GM12878 (cell line): ENCODE data around the gene IGHMBP2. TPM values are rescaled to one million over a fixed set of nuclear protein-coding genes. Genes with fewer than 3 reads are reported as not detected.

Experiments used
- ATAC-seq: fragments of 200-7000 bp; cut with Tn5 transposase; 3 replicates; pipeline ENCODE4 v1.9.1; 2020; ENCODE audit warnings: mild to moderate bottlenecking, moderate library complexity
- BruUV-seq: library from RNA; stranded (reverse); fragments of 400-500 nt; replicated peaks from 2 replicates; lab custom pipeline; 2021; lab: Mats Ljungman, UMichigan
- CTCF ChIA-PET: fragments of 300-600 bp; sonication (Branson Sonifier 250); formaldehyde crosslinking; extraction: SDS; loops from one replicate; lab custom pipeline; 2021; ENCODE audit warnings: inconsistent platforms; lab: Yijun Ruan, JAX
- POLR2A ChIA-PET: fragments of 350-600 bp; formaldehyde crosslinking; extraction: SDS; loops from one replicate; lab custom pipeline; 2021; ENCODE audit warnings: inconsistent platforms; lab: Charles Lee
- RAD21 ChIA-PET: fragments of 300-600 bp; sonication (Branson Sonifier 250); formaldehyde crosslinking; loops from one replicate; lab custom pipeline; 2023; ENCODE audit warnings: antibody characterized with exemption; ENCODE audit not compliant: unreplicated experiment; lab: Charles Lee
- SMC1A ChIA-PET: fragments of 300-600 bp; sonication (Branson Sonifier 250); formaldehyde crosslinking; loops from one replicate; lab custom pipeline; 2023; ENCODE audit not compliant: unreplicated experiment, uncharacterized antibody; lab: Charles Lee
- DNase-seq: peaks from one replicate; pipeline ENCODE4 v3.0.0-alpha.2; 2011; ENCODE audit warnings: low read depth, low spot score
- FAIRE-seq: peaks from 3 replicates; lab custom pipeline; 2011; peaks lifted over from hg19 to GRCh38; lab: Jason Lieb, UNC
- H2AFZ ChIP-seq: 2 replicates; pipeline ENCODE4 v1.6.0; 2011; ENCODE audit warnings: low read depth, low read length, control low read depth; ENCODE audit not compliant: control insufficient read depth
- H3K27ac ChIP-seq: 2 replicates; pipeline ENCODE4 v1.5.1; 2011; ENCODE audit warnings: control low read depth; ENCODE audit not compliant: control insufficient read depth, insufficient read depth
- H3K27me3 ChIP-seq, 2 experiments: replicated peaks in 1 of 2; 2 replicates each; pipeline versions ENCODE4 v1.6.0 to v1.6.1; 2011; ENCODE audit warnings: low read length in 1 of 2; ENCODE audit not compliant: control insufficient read depth in 2 of 2, insufficient read depth in 2 of 2
- H3K36me3 ChIP-seq, 2 experiments: 2 replicates each; pipeline ENCODE4 v1.5.1; 2011; ENCODE audit warnings: low read length in 1 of 2; ENCODE audit not compliant: control insufficient read depth in 2 of 2, insufficient read depth in 2 of 2
- H3K4me1 ChIP-seq: 2 replicates; pipeline ENCODE4 v1.6.1; 2011; ENCODE audit warnings: mild to moderate bottlenecking, low read length, moderate library complexity, mixed read lengths; ENCODE audit not compliant: control insufficient read depth, insufficient read depth
- H3K4me2 ChIP-seq: 2 replicates; pipeline ENCODE4 v1.6.0; 2011; ENCODE audit warnings: control low read depth; ENCODE audit not compliant: control insufficient read depth, insufficient read depth
- H3K4me3 ChIP-seq: fragments of 200-600 bp; sonication (generic); 2 replicates; pipeline ENCODE4 v1.5.1; 2016
- H3K79me2 ChIP-seq: 2 replicates; pipeline ENCODE4 v1.6.0; 2011; ENCODE audit warnings: low read length; ENCODE audit not compliant: control insufficient read depth, insufficient read depth
- H3K9ac ChIP-seq: 2 replicates; pipeline ENCODE4 v1.8.0; 2011; ENCODE audit warnings: low read length, control low read depth, mixed read lengths; ENCODE audit not compliant: control insufficient read depth, insufficient read depth
- H3K9me3 ChIP-seq: replicated peaks from 3 replicates; pipeline ENCODE4 v1.5.1; 2011; ENCODE audit warnings: mild to moderate bottlenecking, low read length; ENCODE audit not compliant: control insufficient read depth, insufficient read depth
- H4K20me1 ChIP-seq: 2 replicates; pipeline ENCODE4 v1.6.0; 2011; ENCODE audit not compliant: control insufficient read depth, insufficient read depth
- BCL11A ChIP-seq: IDR thresholded peaks from 2 replicates; pipeline ENCODE4 v1.6.1; 2011; ENCODE audit warnings: low read depth, low read length
- E2F8 ChIP-seq: fragments of 450-650 bp; IDR thresholded peaks from 2 replicates; pipeline ENCODE4 v1.6.1; 2018; ENCODE audit warnings: mild to moderate bottlenecking, low read depth, moderate library complexity; ENCODE audit not compliant: partially characterized antibody
- NFYB ChIP-seq: IDR thresholded peaks from 2 replicates; pipeline ENCODE4 v1.6.1; 2011; ENCODE audit warnings: low read depth, mild to moderate bottlenecking, low read length, improper control_type of control experiment, moderate library complexity; ENCODE audit not compliant: insufficient read depth
- POLR2AphosphoS2 ChIP-seq: IDR thresholded peaks from 2 replicates; pipeline ENCODE4 v1.6.1; 2011; ENCODE audit warnings: low read depth, mild to moderate bottlenecking, low read length, improper control_type of control experiment, moderate library complexity
- ZNF592 ChIP-seq: fragments of 450-650 bp; IDR thresholded peaks from 2 replicates; pipeline ENCODE4 v1.6.1; 2017; ENCODE audit warnings: mild to moderate bottlenecking, moderate library complexity
- ZZZ3 ChIP-seq: IDR thresholded peaks from 2 replicates; pipeline ENCODE4 v1.6.1; 2011; ENCODE audit warnings: low read depth; ENCODE audit not compliant: control insufficient read depth, insufficient read length
- WGBS: methylation state at CpG from one replicate; pipeline ENCODE4 v1.1.6; 2016; ENCODE audit warnings: low lambda C conversion rate; ENCODE audit not compliant: insufficient replicate concordance, insufficient coverage; ENCODE audit errors: missing lambda C conversion rate; 5-methylcytosine and 5-hydroxymethylcytosine counted together
- in situ Hi-C: fragments of 300-500 bp; cut with MboI; formaldehyde crosslinking; loops from 9 replicates; pipeline ENCODE4 v1.14.3; 2018; ENCODE audit warnings: mixed read lengths
- intact Hi-C: fragments of 100-400 bp; cut with micrococcal nuclease; formaldehyde crosslinking; loops from one replicate; pipeline ENCODE4 v1.14.2; 2022; ENCODE audit not compliant: unreplicated experiment
- polyA plus RNA-seq, 11 experiments: library from polyadenylated mRNA; depleted of rRNA in 4 of 11; unstranded in 6 of 11; stranded (reverse) in 5 of 11; fragments of >200 nt; fragmentation: Nextera tagmentation in 4 of 11; fragmentation: Illumina TruSeq in 1 of 11; extraction: Ambion mirVana in 4 of 11; extraction: Trizol in 1 of 11; gene quantifications; 1 replicate in 1 of 11; 2 replicates in 10 of 11; pipeline versions ENCODE4 v1.2.1 to v1.2.3, GENCODE V29; 2011 to 2016; ENCODE audit warnings: inconsistent platforms in 2 of 11, missing spikeins in 2 of 11, low read depth in 1 of 11
- total RNA-seq, 4 experiments: library from RNA; depleted of rRNA in 3 of 4; stranded (reverse); fragments of >200 nt in 3 of 4; fragmentation: Illumina TruSeq in 1 of 4; extraction: Trizol in 1 of 4; gene quantifications; 2 replicates each; pipeline versions ENCODE4 v1.2.1 to v1.2.3, GENCODE V29; 2013 to 2021
- TF ChIP-seq, protein P1 (sequence below): IDR thresholded peaks from 2 replicates; pipeline ENCODE4 v1.6.1; 2012; ENCODE audit warnings: low read depth, low read length, improper control_type of control experiment
- TF ChIP-seq, protein P2 (sequence below): fragments of 150-350 bp; IDR thresholded peaks from 2 replicates; pipeline ENCODE4 v1.6.1; 2014; ENCODE audit warnings: mild to moderate bottlenecking, low read depth, low read length
- TF ChIP-seq, protein P3 (sequence below): fragments of 450-650 bp; formaldehyde crosslinking; IDR thresholded peaks from 2 replicates; pipeline ENCODE4 v1.4.0; 2022; ENCODE audit warnings: mild to moderate bottlenecking, moderate library complexity

Gene IGHMBP2
- total and polyA plus RNA-seq, 10 of the 15 experiments (the other 5 are each of a cell fraction or from before 2014, with no cell fraction given): 1.4 to 20.1 (median 11.2) TPM

DNA sequence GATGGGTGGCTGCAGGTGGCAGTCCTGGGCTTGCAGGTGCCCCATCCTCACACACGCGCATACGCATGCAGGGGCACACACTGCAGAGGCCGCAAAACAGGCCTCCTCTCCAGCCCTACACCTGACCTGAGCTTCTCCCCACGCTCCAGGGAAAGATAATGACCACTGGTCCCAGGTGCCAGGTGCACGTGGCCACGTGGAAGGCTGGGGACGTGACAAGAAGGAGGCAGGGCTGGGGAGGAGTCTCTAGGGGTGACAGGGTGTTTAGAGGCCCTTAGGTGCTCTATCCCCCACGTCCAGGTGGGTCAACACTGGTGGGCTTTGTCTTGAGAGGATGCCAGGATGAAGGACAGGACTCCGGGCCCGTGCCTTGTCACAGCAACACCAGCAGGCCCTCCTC, 38.5 kb upstream of the IGHMBP2 start (continued):
- TF ChIP-seq, protein P1, sequence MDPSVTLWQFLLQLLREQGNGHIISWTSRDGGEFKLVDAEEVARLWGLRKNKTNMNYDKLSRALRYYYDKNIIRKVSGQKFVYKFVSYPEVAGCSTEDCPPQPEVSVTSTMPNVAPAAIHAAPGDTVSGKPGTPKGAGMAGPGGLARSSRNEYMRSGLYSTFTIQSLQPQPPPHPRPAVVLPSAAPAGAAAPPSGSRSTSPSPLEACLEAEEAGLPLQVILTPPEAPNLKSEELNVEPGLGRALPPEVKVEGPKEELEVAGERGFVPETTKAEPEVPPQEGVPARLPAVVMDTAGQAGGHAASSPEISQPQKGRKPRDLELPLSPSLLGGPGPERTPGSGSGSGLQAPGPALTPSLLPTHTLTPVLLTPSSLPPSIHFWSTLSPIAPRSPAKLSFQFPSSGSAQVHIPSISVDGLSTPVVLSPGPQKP: no peak
- TF ChIP-seq NFYB: no peak
- TF ChIP-seq BCL11A: no peak

- 76% methylated on average over 6 of the region's 6 CpGs for WGBS
- in situ Hi-C loops: no loop called here
- no peak for FAIRE-seq
- Histone ChIP-seq H3K9me3 (no peaks in the 10 kb centered on the region; the same call in 2 of the 3 replicates), H3K9ac (no peak overlapping the region), H2AFZ (no peak overlapping the region), H3K4me1 (no peaks in the 10 kb centered on the region; the same call in 1 of the 2 replicates), H3K4me3 (no peak overlapping the region), H3K36me3 (no peaks in the 10 kb centered on the region), H4K20me1 (no peaks in the 10 kb centered on the region), H3K27me3 (no peaks in the 10 kb centered on the region), H3K4me2 (no peak overlapping the region), H3K79me2 (no peaks in the 10 kb centered on the region), H3K27ac (no peak overlapping the region)
- POLR2A ChIA-PET: interaction anchor here (0.6 kb wide), 1 partner anchor 12 kb away, joined by 5 read pairs; no protein-coding TSS in a partner anchor
- RAD21 ChIA-PET: no interaction called here
- DNase-seq: no peak
- no TSS peak for BruUV-seq
- ATAC-seq: no peak
- CTCF ChIA-PET: no interaction called here
- SMC1A ChIA-PET: no interaction called here
- intact Hi-C loops: no loop called here
- no peak for TF ChIP-seq ZNF592
- no peak for TF ChIP-seq POLR2AphosphoS2
- TF ChIP-seq E2F8: no peak
- TF ChIP-seq ZZZ3: no peak
- TF ChIP-seq, protein P2, sequence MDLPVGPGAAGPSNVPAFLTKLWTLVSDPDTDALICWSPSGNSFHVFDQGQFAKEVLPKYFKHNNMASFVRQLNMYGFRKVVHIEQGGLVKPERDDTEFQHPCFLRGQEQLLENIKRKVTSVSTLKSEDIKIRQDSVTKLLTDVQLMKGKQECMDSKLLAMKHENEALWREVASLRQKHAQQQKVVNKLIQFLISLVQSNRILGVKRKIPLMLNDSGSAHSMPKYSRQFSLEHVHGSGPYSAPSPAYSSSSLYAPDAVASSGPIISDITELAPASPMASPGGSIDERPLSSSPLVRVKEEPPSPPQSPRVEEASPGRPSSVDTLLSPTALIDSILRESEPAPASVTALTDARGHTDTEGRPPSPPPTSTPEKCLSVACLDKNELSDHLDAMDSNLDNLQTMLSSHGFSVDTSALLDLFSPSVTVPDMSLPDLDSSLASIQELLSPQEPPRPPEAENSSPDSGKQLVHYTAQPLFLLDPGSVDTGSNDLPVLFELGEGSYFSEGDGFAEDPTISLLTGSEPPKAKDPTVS: no peak
- TF ChIP-seq, protein P3, sequence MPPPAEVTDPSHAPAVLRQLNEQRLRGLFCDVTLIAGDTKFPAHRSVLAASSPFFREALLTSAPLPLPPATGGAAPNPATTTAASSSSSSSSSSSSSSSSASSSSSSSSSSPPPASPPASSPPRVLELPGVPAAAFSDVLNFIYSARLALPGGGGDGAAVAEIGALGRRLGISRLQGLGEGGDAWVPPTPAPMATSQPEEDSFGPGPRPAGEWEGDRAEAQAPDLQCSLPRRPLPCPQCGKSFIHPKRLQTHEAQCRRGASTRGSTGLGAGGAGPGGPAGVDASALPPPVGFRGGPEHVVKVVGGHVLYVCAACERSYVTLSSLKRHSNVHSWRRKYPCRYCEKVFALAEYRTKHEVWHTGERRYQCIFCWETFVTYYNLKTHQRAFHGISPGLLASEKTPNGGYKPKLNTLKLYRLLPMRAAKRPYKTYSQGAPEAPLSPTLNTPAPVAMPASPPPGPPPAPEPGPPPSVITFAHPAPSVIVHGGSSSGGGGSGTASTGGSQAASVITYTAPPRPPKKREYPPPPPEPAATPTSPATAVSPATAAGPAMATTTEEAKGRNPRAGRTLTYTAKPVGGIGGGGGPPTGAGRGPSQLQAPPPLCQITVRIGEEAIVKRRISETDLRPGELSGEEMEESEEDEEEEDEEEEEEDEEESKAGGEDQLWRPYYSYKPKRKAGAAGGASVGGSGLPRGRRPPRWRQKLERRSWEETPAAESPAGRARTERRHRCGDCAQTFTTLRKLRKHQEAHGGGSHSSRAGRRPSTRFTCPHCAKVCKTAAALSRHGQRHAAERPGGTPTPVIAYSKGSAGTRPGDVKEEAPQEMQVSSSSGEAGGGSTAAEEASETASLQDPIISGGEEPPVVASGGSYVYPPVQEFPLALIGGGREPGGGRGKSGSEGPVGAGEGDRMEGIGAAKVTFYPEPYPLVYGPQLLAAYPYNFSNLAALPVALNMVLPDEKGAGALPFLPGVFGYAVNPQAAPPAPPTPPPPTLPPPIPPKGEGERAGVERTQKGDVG (CRISPR knock-in tag): no peak
Observed at GRCh38 chr11:68867066-68867465, 36.6 kb upstream of the IGHMBP2 start.
